Activated naive CD4-positive, alpha-beta T cell (primary cell): ENCODE data around the gene STX1A.

Source experiments
- DNase-seq, 4 experiments: peaks; one replicate each; lab custom pipeline; 2025; lab: John Stamatoyannopoulos, UW

STX1A gene

DNA sequence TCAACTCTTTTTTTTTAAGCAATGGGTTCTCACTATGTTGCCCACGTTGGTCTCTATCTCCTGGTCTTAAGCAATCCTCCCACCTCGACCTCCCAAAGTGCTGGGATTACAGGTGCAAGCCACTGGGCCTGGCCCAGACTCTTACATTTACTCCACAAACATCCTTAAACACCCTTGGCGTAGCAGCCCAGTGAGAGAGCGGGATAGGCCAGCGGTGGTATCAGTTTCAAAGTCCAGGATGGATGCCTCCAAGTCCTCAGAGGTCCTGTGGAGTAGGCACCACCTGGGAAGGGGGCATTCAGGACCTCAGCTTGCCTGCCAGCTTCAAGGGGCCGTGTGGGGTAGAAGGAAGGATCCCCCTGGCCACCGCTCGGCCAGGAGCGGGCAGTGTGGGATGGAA, 69.9 kb downstream of the STX1A start:
- DNase-seq = no peak
